NCI-H345 treated with DMSO at 0.1 percent for 48 hours (cell line): Measurements from ENCODE around the gene OLFM1.
"Not testable (repeated sequence)": the region's sequence is repeated elsewhere in the genome, so short reads cannot be mapped to it uniquely, and the experiment has no call there.

ENCODE experiments used
- DNase-seq: peaks from one replicate; lab custom pipeline; 2025; ENCODE audit not compliant: unreplicated experiment; lab: John Stamatoyannopoulos, UW

Gene OLFM1

DNA sequence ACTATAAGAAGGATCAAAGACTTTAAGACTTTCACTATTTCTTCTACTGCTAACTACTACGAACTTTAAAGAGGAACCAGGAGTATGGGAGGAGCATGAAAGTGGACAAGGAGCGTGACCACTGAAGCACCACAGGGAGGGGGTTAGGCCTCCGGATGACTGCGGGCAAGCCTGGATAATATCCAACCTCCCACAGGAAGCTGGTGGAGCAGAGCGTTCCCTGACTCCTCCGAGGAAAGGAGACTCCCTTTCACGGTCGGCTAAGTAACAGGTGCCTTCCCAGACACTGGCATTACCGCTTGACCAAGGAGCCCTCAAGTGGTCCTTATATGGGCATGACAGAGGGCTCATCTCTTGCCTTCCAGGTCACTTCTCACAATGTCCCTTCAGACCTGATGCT is 62.4 kb downstream of the OLFM1 start:
- DNase-seq, result not testable (repeated sequence)

DNA sequence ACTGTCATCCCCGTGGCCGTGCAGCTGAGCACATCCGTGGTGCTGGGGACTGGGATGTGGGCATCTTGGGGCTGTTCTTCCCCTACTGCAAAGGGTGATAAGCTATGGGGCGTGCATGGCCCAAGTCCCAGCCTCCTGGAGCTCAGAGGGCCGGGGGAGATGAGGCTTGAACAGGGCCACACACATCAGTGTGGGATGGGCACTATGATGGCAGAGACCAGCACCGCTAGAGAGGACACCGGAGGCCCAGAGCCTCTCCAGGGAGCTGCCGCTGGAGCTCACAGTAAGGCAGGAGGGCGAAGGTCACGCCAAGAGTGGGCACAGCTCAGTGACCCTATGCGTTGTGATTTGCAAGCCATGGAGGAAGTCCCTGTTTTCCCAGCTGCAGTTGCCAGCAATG is 63.5 kb downstream of the OLFM1 start:
- no peak for DNase-seq

DNA sequence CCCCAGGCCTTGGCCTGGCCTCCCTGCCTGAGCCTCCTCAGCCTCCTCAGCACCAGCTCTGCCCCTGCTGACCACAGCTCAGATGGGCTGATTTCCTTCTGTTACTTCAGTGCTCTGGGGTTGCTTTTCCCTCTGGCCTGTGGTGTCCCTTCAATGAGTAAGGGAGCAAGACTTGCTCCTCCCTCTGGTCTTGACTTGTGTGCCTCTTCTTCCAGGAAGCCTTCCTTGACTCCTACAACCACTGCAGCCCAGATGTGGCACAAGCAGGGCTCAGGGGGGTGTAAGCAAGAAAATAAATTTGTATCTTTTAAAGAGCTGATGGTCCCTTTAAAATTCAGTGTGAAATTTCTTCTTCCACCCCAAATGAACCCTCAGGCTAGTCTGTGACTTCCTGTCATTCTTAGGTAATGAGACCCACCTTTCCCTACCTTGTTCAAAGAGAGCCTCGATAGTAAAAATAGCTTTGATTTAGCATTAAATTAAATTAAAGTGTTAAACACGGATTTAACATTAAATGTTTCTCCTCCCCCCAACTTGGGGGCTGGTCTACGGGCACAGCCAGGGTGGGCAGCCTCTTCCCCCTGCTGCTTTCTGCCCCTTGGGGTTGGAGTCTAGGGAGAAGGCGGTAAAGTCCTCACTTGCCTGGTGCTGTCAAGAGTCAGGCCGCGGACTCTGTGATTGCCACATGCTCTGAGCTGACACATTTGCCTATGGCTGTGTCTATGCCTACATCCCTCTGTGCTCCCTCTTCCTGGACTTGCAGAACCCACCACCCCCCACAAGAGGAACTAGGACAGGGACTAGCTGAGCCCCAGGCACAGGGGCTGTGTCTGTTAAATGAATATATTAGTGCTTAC is 64.5 kb downstream of the OLFM1 start:
- DNase-seq, result no peak

DNA sequence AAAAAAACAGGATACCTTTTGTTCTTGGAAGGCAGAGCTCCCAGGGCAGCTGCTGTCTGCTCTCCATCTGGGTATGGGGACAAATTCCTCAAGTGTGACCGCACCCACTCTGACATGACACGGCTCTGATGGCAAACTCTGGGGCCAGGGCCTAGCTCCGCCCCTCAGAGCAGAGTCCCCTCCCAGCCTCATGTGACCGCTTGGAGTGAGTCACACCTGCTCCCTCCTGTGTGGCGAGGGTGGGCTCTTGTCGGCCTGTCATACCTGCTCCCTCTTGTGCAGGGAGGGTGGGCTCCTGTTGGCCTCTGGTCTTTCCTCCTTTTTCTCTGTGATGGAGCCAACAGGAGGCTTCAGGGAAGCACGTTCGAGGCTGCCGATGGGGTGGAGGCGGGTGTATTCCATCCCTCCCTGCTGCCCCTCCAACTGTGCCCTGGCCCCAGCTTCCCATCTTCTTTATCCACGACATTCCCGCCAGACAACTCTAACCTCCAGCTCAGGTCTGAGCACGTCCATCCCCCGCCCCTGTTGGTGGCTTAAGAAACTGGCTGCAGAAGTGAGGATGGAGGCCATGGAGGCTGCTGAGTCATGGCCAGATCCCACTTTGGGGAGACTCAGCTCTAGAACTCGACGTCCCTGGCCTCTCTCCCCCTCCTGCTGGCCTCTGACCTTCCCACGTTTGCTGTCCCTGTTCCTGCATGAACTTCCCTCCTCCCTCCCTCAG is 65.3 kb downstream of the OLFM1 start:
- DNase-seq, result no peak

DNA sequence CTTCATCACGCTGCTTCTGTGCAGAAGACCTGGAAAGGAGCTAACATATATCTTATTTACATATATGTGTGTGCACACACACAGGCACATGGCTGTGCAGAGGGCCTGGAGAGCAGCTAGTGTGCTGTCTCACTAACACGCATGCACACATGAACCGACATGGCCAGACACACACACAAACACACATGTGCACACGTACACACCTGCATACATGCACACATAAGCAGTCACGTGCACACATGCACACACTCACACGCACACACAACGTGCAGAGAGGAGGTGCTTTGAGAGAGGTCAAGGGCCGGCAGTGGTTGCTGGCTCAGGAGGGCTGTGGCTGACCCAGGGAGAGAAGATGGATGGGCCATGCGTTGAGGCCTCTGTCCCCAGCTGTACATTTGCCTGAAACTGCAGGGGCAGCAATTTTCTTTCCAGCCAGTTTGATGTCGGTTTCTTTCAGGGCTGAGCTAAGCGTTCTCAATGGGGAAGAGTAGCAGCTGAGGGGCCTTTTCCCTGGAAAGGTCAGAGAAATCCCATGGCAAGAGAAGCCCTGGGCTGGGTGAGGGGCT is 66.7 kb downstream of the OLFM1 start:
- no peak for DNase-seq

DNA sequence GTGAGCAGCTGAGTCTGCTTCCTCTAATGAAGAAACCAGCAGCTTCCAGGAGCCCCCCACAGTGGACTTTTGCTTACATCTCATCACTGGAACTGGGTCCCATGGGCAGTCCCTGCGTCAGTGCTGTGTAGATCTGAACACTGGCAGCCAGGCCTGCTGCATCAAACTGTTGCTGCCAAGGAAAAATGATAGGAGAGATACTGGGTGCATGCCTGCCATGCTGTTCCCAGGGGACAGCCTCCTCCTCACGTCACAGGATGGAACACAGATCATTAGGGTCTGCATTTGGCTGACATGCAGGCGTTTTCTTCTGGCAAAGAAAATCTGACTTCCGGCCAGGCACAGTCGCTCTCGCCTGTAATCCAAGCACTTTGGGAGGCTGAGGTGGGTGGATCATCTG is 67.9 kb downstream of the OLFM1 start:
- no peak for DNase-seq

DNA sequence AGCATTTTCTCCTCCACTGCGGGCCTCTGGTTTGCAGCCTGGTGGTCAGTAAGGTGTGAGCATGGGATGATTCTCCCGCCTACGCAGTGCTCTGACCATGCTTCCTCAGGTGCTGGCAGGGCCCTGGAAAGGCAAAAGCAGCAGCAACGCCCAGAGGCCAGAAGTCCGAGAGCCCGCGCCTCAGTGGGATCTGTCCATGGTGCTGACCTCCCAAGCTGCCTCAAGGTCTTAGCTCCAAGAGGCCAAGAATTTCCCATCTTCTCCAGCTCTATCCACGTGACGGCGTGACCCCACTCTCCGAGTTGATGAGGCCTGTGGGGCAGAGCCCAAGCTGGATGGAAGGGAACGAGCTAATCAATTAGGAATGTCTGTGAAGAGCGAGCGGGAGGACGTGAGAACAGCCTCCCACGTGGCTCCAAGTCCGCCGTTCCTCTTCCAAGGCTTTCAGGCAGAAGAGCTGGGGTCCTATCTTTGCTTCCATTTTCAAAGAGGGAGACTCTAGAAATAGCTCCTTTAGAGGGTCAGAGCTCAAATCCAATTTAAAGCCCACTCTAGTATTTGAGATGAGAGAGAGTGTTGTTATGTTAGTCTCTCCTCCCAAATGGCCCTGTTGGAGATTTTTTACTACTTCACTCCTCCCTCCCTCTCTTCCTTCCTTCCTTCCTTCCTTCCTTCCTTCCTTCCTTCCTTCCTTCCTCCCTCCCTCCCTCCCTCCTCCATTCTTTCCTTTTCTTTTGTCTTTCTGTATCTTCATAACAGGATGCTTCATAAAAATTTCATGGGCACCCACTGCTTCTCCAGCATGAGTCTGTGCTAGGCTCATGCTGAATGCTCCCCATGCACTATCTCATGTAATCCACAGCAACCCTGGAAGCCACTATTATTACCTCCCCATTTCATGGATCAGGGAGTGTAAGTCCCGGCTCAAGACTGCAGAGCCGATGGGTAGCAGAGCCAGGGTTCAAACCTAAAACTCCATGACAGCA is 69.3 kb downstream of the OLFM1 start:
- no peak for DNase-seq

DNA sequence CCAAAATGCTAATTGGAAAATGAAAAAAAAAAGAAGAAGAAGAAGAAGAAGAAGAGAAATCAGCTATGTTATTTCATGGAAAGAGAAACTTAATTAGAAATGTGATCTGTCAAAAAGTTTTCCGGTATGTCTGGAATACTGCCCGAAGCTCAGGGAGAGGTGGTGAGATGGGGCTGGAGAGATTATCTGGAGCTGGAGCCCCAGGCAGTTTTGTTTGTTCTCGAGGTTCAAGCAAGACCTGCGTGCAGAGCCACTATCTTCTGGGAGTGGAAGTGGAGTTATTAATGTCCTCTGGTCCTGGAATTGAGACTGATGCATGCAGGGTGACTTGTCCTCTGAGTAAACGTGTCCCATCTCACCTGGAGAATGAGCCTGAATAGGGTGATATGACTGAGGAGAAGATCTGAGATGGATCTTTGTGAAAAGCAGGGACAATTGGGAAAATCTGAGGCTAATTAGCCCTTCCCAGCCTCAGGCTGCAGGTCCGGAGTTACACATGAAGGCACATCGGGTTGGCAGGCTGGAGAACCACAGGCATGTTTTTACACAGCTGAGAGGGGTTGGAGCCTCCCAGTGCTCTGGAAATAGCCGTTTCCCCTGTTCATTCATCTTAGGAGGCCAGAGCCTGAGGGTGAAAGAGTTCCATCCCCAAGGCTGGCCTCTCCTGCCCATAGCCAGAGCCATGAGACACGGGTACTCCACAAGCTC is 70.5 kb downstream of the OLFM1 start:
- no peak for DNase-seq

DNA sequence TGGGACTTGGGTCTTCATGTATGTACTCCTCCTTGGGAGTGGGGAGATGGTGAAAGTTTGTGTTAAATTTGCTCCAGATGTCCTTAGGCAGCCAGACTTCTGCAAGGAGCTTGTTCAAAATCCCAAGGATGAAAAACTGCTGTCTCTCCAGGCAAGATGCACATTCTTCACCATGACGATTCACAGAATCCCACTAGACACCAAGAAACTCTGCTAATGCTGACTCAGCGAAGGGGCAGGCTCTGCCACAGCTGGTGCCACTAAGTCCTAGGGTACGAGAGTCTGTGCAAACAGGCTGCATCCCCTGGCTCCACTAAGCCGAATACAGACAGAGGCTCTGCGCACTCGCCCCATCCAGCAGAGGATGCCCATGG is 71.1 kb downstream of the OLFM1 start:
- DNase-seq, result no peak

DNA sequence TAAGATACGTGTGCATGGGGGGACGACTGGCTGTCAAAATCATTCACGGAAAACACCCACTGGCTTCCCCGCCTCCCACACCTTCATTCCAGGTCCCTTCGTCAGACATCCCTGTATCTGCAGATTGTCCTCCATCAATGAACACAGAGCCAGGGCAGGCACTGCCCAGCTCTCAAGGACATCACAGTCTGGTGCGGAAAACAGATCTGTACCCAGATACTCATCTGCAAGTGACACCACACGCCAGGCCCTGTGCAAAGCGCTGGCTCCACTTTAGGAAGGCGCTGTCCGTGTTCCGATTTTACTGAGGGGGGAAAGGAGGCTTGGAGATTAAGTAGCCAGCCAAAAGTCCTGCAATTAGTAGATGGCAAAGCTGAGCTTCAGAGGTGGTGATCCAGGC is 72.3 kb downstream of the OLFM1 start:
- DNase-seq, result no peak

DNA sequence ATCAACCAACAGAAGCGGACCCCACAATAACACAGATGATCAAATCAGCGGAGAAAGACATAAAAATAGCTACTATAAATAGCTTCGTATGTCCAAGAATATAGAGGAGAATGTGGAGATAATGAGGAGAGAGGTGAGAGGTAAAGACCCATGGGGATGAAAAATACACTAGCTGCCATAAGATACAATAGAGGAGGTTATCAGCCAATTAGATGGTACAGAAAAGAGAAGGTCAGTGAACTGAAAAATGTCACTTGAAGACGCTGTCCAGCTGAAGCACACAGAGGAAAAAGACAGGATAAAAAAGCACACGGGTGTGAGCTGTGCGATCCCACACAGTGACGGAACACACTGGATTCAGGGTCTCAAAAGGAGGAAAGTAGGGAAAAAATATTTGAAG is 73.4 kb downstream of the OLFM1 start:
- no peak for DNase-seq

DNA sequence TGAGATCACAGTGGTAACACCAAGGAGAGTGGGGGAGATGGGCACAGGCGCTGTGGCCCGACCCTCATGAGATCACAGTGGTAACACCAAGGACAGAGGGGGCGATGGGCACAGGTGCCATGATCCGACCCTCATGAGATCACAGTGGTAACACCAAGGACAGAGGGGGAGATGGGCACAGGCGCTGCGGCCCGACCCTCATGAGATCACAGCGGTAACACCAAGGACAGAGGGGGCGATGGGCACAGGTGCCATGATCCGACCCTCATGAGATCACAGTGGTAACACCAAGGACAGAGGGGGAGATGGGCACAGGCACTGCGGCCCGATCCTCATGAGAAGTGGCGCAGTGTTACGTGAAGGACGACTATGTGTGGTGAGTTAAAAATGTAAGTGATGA is 75.1 kb downstream of the OLFM1 start:
- DNase-seq, result not testable (repeated sequence)

DNA sequence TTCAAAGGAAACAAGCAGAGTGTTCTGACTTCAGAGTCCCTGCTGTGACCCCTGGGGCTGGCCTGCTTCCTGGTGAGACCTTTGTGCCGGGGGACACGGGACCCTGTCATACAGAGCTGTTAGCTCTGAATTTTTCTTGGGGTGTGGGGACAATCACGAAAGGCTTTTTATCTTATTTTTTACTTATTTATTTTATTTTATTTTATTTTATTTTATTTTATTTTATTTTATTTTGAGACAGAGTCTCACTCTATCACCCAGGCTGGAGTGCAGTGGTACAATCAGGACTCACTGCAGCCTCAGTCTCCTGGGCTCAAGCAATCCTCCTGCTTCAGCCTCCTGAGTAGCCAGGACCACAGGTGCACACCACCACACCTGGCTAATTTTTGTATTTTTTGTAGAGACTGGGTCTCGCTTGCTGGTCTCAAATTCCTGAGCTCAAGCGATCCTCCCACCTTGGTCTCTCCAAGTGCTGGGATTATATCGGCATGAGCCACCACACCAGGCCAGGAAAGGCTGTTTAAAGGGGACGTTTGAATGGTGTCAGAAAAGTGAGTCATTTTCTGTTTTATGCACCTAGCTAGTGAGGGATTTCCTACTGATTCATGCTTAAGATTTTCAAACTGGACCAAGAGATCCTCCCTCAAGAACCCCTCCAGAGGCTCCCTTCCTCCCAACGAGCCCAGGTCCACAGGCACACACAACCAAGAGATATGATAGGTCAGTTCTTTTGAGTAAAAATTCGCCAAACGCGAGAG is 75.7 kb downstream of the OLFM1 start:
- DNase-seq, result no peak

DNA sequence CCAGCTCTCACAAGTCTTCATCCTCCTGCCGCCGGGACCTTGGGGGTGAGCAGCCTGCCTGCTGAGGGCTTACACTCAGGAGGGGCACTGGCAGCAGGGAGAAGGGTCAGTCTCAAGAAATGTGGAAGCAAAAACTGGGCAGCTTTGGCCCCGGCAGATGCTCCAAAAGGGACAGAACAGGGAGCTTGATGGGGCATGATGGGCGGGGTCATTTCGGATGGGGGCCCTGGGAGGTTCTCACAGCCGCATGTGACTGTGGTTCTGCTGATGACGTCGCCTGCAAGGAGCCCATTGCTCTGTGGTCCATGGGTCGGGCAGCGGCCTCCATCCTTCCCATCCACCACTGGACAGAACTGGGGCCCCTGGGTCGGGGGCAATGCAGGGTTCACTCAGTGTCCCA is 76.6 kb downstream of the OLFM1 start:
- no peak for DNase-seq

DNA sequence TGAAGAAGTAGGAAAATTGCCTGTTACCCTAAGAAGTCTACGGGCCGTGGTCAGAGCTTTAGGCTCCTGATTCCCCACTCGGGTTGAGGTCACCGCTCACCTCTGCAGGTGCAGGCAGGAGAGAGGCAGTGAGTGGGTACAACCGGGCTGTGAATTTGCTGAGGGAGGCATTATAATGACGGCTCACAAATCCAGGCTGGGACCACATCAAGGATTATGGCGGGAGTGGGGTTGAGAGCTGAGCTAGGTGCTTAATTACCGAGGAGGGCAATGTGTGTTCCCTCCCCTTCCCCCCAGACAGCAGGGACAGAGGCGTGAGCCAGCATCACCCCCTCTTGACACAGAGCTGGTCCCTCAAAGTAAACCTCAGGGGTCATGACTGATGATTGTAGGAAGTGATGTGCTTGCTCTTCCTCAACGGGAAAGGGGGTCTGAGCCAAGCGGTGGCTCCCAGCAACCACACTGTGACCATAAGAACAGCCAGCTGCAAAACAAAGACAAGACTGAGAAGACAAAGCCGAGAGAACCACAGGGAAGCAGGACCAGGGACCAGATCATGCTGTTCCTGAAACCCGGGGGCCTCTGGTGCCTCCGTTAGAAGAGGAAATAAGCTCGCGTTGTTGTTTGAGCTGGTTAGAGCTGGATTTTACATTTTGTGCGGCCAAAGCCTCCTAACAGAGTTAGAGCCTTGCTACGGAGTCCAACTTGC is 77.7 kb downstream of the OLFM1 start:
- no peak for DNase-seq

DNA sequence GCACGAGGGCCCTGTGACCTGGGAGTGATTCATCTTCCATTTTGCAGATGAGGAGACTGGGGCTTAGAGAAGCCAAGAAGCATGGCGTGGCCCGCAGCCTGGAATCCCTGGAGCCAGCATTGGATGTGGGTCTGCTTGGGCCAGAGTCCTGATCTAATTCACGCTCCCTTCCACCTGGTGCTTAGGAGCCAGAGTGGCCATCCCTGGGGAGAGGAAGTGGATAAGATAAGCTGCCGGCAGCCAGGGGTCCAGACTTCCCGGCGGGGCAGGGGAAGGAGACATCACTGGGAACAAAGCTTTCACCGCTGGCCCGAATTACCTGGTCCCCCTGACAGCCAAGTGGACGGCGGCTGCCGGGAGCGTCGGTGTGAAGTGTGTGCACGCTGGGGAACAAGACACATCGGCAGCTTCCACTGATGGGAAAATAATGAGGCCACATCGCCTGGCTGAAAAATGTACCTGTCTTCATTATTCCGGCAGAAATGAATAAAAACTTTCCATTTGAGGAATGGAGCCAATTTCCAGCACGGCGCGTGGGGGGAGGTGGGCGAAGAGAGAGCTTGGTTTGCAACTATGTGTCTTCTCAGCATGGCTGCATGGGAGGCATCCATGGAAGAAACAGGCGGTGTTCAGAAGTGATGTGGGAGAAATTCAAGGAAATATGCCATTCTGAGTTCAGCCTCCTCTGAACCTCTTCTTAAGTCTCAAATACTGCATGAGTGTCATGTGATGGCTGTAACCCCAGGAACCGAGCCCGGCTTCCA is 78.5 kb downstream of the OLFM1 start:
- DNase-seq, result no peak

DNA sequence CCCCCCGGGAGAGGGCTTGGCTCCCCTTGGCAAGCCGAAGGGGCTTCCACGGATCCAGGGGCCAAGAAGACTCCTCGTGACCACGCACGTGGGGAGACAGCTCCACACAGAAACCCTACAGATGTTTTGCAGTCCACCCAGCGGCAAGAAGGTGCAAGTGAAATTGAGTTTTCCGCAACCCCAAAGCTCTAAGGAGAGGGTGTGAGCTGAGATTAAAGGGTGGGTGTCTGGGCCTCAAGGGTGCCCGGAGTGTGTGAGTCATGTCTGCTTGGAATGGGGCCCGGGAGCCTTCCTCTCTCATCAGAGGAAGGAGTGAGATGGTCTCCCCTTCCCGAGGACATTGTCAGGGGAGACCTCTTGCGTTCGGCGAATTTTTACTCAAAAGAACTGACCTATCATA is 79.1 kb downstream of the OLFM1 start:
- no peak for DNase-seq

DNA sequence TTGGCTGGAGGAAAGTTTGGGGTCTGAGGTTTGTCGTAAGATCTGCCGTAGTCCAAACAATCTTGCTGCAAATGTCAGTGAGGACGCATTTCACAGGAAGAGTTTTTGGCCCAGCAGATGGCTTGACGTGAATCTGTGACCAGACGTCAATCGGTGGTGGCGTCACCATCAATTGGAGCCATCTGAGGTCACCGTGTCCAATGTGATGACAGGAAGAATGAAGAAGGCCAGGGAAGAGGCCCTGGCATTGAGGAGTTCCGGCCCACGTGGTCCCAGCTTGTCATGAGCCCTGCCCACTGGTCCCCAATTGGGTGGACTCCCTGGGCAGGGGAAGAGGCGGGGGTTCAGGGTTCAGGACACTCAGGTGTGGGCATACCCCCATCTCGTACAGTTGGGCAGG is 79.9 kb downstream of the OLFM1 start:
- no peak for DNase-seq
